KMS-11 (cell line): ENCODE data around the gene SH3PXD2B.

Experiments
- H2AFZ ChIP-seq: fragments of 200-600 bp; sonication (generic); 2 replicates; pipeline ENCODE4 v1.6.1; 2016; ENCODE audit warnings: antibody characterized with exemption, mixed run types, low read depth
- H3K27ac ChIP-seq: fragments of 200-600 bp; sonication (generic); 2 replicates; pipeline ENCODE4 v1.6.1; 2016; ENCODE audit warnings: mild to moderate bottlenecking, mixed run types
- H3K27me3 ChIP-seq: fragments of 200-600 bp; sonication (generic); 2 replicates; pipeline ENCODE4 v1.6.1; 2017; ENCODE audit warnings: mild to moderate bottlenecking, low read depth, mixed run types, moderate library complexity; ENCODE audit not compliant: insufficient read depth
- H3K36me3 ChIP-seq: fragments of 200-600 bp; sonication (generic); 2 replicates; pipeline ENCODE4 v1.6.1; 2017; ENCODE audit warnings: mild to moderate bottlenecking, mixed run types; ENCODE audit not compliant: insufficient read depth
- H3K4me1 ChIP-seq: fragments of 200-600 bp; sonication (generic); 2 replicates; pipeline ENCODE4 v1.6.1; 2016; ENCODE audit warnings: mild to moderate bottlenecking, low read depth, mixed run types; ENCODE audit not compliant: poor library complexity, severe bottlenecking
- H3K4me2 ChIP-seq: fragments of 200-600 bp; sonication (generic); 2 replicates; pipeline ENCODE4 v1.7.0; 2016; ENCODE audit warnings: mild to moderate bottlenecking, mixed run types
- H3K4me3 ChIP-seq: fragments of 200-600 bp; sonication (generic); IDR thresholded peaks from 2 replicates; pipeline ENCODE4 v1.6.1; 2017; ENCODE audit warnings: low read depth, low read length, mixed read lengths; ENCODE audit not compliant: insufficient read depth
- H3K79me2 ChIP-seq: fragments of 200-600 bp; sonication (generic); 2 replicates; pipeline ENCODE4 v1.6.1; 2016; ENCODE audit warnings: low read depth, mixed run types; ENCODE audit not compliant: insufficient read depth
- H3K9ac ChIP-seq: fragments of 200-600 bp; sonication (generic); 2 replicates; pipeline ENCODE4 v1.6.1; 2016; ENCODE audit warnings: mild to moderate bottlenecking, mixed run types
- H4K20me1 ChIP-seq: fragments of 200-600 bp; sonication (generic); 2 replicates; pipeline ENCODE4 v1.6.1; 2016; ENCODE audit warnings: mild to moderate bottlenecking, mixed run types; ENCODE audit not compliant: insufficient read depth
- TF ChIP-seq, protein P1 (sequence below): fragments of 200-600 bp; sonication (generic); conservative IDR thresholded peaks from 2 replicates; pipeline ENCODE4 v1.6.1; 2017; ENCODE audit warnings: low read depth, mild to moderate bottlenecking, antibody characterized with exemption, low read length, moderate library complexity, mixed read lengths

Gene SH3PXD2B

DNA sequence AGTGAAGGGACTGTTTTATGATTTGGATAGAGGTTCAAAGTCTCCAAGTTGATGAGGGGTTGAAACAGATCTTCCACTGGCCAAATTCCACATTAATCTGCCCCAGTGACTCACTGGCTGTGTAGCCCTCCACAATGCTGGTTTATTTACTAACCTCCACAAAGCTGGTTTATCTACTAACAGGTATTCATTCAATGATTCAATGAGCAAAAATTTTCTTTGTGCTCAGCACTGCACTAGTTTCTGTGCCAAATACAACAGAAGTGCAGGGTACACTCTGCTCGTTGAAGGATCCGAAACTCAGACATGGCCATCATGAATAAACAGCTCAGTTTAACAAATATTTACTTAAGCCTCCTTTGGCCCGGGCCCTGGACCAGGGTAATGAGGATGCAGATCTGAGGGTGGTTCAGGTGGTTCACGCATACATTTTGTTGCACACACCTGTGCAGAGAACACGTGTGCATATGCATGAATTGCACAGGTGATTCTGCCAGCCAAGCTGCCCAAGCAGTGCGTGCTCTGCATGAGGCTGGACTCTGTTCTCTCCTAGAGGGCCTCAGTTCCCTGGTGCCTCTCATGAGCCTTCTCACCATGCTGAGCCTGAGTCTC is 71.0 kb downstream of the SH3PXD2B start:
- no peak overlapping the region for H3K4me3 ChIP-seq
- H3K9ac ChIP-seq = no peak overlapping the region
- no peaks in the 10 kb centered on the region for H3K27me3 ChIP-seq
- H3K4me2 ChIP-seq = no peak overlapping the region
- TF ChIP-seq, protein P1, sequence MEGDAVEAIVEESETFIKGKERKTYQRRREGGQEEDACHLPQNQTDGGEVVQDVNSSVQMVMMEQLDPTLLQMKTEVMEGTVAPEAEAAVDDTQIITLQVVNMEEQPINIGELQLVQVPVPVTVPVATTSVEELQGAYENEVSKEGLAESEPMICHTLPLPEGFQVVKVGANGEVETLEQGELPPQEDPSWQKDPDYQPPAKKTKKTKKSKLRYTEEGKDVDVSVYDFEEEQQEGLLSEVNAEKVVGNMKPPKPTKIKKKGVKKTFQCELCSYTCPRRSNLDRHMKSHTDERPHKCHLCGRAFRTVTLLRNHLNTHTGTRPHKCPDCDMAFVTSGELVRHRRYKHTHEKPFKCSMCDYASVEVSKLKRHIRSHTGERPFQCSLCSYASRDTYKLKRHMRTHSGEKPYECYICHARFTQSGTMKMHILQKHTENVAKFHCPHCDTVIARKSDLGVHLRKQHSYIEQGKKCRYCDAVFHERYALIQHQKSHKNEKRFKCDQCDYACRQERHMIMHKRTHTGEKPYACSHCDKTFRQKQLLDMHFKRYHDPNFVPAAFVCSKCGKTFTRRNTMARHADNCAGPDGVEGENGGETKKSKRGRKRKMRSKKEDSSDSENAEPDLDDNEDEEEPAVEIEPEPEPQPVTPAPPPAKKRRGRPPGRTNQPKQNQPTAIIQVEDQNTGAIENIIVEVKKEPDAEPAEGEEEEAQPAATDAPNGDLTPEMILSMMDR = no peak
- no peaks in the 10 kb centered on the region for H3K36me3 ChIP-seq
- no peaks in the 10 kb centered on the region for H4K20me1 ChIP-seq
- no peak overlapping the region for H3K27ac ChIP-seq
- H3K4me1 ChIP-seq = no peaks in the 10 kb centered on the region
- H2AFZ ChIP-seq = no peak overlapping the region
- H3K79me2 ChIP-seq = no peaks in the 10 kb centered on the region

GRCh38 chr5:172380987-172381643 is 73.2 kb downstream of the SH3PXD2B start:
- Histone ChIP-seq H3K4me2 (no peak overlapping the region), H3K4me3 (no peak overlapping the region), H3K9ac (no peak overlapping the region), H2AFZ (no peak overlapping the region), H3K27me3 (no peaks in the 10 kb centered on the region), H3K27ac (no peak overlapping the region), H4K20me1 (no peaks in the 10 kb centered on the region), H3K79me2 (no peaks in the 10 kb centered on the region), H3K36me3 (no peaks in the 10 kb centered on the region), H3K4me1 (no peaks in the 10 kb centered on the region)
- TF ChIP-seq, protein P1 = no peak

DNA sequence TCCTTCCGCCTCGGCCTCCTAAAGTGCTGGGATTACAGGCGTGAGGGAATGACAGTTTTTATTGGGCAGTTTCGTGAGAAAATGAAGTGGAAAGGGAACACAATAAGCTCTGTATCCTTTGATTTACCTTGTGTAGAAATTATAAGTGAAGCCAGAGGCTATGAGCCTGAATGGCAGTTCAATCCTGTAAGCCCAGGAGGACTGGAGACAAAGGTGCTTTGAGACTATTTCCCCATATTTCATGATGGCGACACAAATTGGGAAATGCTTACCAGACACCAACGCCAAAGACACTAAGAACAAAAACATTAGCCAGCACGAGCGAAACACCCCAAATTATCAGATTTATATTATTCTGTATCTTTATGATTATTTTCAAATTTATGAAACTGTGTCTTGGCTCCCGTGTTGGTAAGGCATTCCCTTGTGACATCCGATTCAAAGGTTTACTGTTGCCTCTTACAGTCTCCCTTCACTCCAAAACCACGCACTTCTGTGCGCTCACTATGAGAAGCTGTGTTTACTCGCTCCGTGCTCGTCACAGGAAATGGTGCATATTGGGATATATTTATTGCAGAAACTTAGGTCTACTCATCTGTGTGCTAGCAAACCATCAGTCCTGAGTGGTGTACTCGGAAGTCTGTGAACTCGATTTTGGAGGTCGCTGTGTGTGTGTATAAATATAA is 73.9 kb downstream of the SH3PXD2B start:
- H3K79me2 ChIP-seq = no peaks in the 10 kb centered on the region
- no peak overlapping the region for H3K9ac ChIP-seq
- H4K20me1 ChIP-seq = no peaks in the 10 kb centered on the region
- TF ChIP-seq, protein P1 = no peak
- no peak overlapping the region for H3K4me2 ChIP-seq
- H3K4me3 ChIP-seq = no peak overlapping the region
- H3K4me1 ChIP-seq = no peaks in the 10 kb centered on the region
- H2AFZ ChIP-seq = no peak overlapping the region
- H3K36me3 ChIP-seq = no peaks in the 10 kb centered on the region
- H3K27me3 ChIP-seq = no peaks in the 10 kb centered on the region
- no peak overlapping the region for H3K27ac ChIP-seq

- Histone ChIP-seq H3K4me2 (no peak overlapping the region), H3K27me3 (no peaks in the 10 kb centered on the region), H3K4me1 (no peaks in the 10 kb centered on the region), H3K4me3 (no peak overlapping the region), H3K79me2 (no peaks in the 10 kb centered on the region), H2AFZ (no peak overlapping the region), H3K27ac (no peak overlapping the region), H3K9ac (no peak overlapping the region), H4K20me1 (no peaks in the 10 kb centered on the region), H3K36me3 (no peaks in the 10 kb centered on the region)
- TF ChIP-seq, protein P1 = no peak
Observed at GRCh38 chr5:172379481-172379880, 74.8 kb downstream of the SH3PXD2B start.
